Epithelial cell of prostate (primary cell): Measurements from ENCODE around the gene LTA4H.
A peak's percentile ranks its signal among the peaks of the same experiment; 100 is the strongest.
"Not testable (repeated sequence)": the region's sequence is repeated elsewhere in the genome, so short reads cannot be mapped to it uniquely, and the experiment has no call there.

Experiments used
- DNase-seq: peaks from one replicate; pipeline ENCODE4 v3.0.0-alpha.2; 2011; ENCODE audit warnings: low read depth, low spot score
- H3K27ac ChIP-seq: fragments of 450-650 bp; 2 replicates; pipeline ENCODE4 v1.5.1; 2017; ENCODE audit warnings: mild to moderate bottlenecking

The LTA4H gene

GRCh38 chr12:96035283-96036236 is at the start of gene LTA4H:
Gene LTA4H (minus strand): TSS chr12:96035587. CDS start chr12:96035519, 68 bp downstream.
- peak; percentile 92 for DNase-seq
- peak within 1 kb of the TSS; percentile 64 for H3K27ac ChIP-seq

GRCh38 chr12:96084624-96085023 is 49.2 kb upstream of the LTA4H start:
- DNase-seq = no peak
- no peak overlapping the region for H3K27ac ChIP-seq

- no peak overlapping the region for H3K27ac ChIP-seq
- no peak for DNase-seq
Observed at GRCh38 chr12:96083020-96083719, 47.8 kb upstream of the LTA4H start.

GRCh38 chr12:96081596-96081995 is 46.2 kb upstream of the LTA4H start:
- no peak overlapping the region for H3K27ac ChIP-seq
- no peak for DNase-seq

- DNase-seq = no peak
- no peak overlapping the region for H3K27ac ChIP-seq
Observed at GRCh38 chr12:96078231-96079135, 43.1 kb upstream of the LTA4H start.

- DNase-seq = no peak
- H3K27ac ChIP-seq = no peak overlapping the region
Observed at GRCh38 chr12:96077081-96077480, 41.7 kb upstream of the LTA4H start.

- no peak overlapping the region for H3K27ac ChIP-seq
- no peak for DNase-seq
Observed at GRCh38 chr12:96075560-96075959, 40.2 kb upstream of the LTA4H start.

GRCh38 chr12:96073346-96074330 is 38.3 kb upstream of the LTA4H start:
- DNase-seq = peak; percentile 84
- H3K27ac ChIP-seq = peak overlapping the region; percentile 33

GRCh38 chr12:96070670-96071279 is 35.4 kb upstream of the LTA4H start:
- H3K27ac ChIP-seq = no peak overlapping the region
- DNase-seq = no peak

- no peak for DNase-seq
Observed at GRCh38 chr12:96069511-96070231, 34.3 kb upstream of the LTA4H start.

GRCh38 chr12:96068636-96069035 is 33.2 kb upstream of the LTA4H start:
- no peak overlapping the region for H3K27ac ChIP-seq
- DNase-seq = no peak

More at GRCh38 chr12:96069511-96070231, 34.3 kb upstream of the LTA4H start:
- no peak overlapping the region for H3K27ac ChIP-seq

GRCh38 chr12:96068111-96068510 is 32.7 kb upstream of the LTA4H start:
- DNase-seq = no peak
- H3K27ac ChIP-seq = no peak overlapping the region

- not testable (repeated sequence) for DNase-seq, H3K27ac ChIP-seq
Observed at GRCh38 chr12:96065776-96066175, 30.4 kb upstream of the LTA4H start.

GRCh38 chr12:96064966-96065365 is 29.6 kb upstream of the LTA4H start:
- no peak for DNase-seq
- no peak overlapping the region for H3K27ac ChIP-seq

GRCh38 chr12:96064271-96064670 is 28.9 kb upstream of the LTA4H start:
- no peak for DNase-seq
- H3K27ac ChIP-seq = no peak overlapping the region

- DNase-seq = no peak
- H3K27ac ChIP-seq = no peak overlapping the region
Observed at GRCh38 chr12:96063046-96063445, 27.7 kb upstream of the LTA4H start.

GRCh38 chr12:96061864-96062453 is 26.6 kb upstream of the LTA4H start:
- no peak overlapping the region for H3K27ac ChIP-seq
- DNase-seq = no peak

GRCh38 chr12:96061323-96061722 is 25.9 kb upstream of the LTA4H start:
- no peak for DNase-seq
- no peak overlapping the region for H3K27ac ChIP-seq
